ENCODE results near the gene CTNND2. TPM values are rescaled to one million over a fixed set of nuclear protein-coding genes. Genes with fewer than 3 reads are reported as not detected.
"Not testable (repeated sequence)": the region's sequence is repeated elsewhere in the genome, so short reads cannot be mapped to it uniquely, and the experiment has no call there.

Gene CTNND2
- polyA plus RNA-seq, 4 donors = 1.9 to 2.7 (median 2.4) TPM

- no peak for DNase-seq (ENCODE audit: low read depth in 4 of 4, low spot score in 2 of 4)
These were observed 220.6 kb downstream of the CTNND2 start for GRCh38 chr5:11683666-11684065.

GRCh38 chr5:11681796-11682195 lies 222.4 kb downstream of the CTNND2 start:
- DNase-seq (ENCODE audit: low read depth in 4 of 4, low spot score in 2 of 4) = no peak

- DNase-seq (ENCODE audit: low read depth in 4 of 4, low spot score in 2 of 4) = no peak
These were observed 224.6 kb downstream of the CTNND2 start for GRCh38 chr5:11679676-11680075.

- DNase-seq (ENCODE audit: low read depth in 4 of 4, low spot score in 2 of 4) = no peak
These were observed 229.1 kb downstream of the CTNND2 start for GRCh38 chr5:11675184-11675583.

- DNase-seq (ENCODE audit: low read depth in 4 of 4, low spot score in 2 of 4) = no peak
These were observed 231.7 kb downstream of the CTNND2 start for GRCh38 chr5:11672385-11673085.

GRCh38 chr5:11658376-11658775 lies 245.9 kb downstream of the CTNND2 start:
- DNase-seq (ENCODE audit: low read depth in 4 of 4, low spot score in 2 of 4) = no peak

- no peak for DNase-seq (ENCODE audit: low read depth in 4 of 4, low spot score in 2 of 4)
These were observed 247.3 kb downstream of the CTNND2 start for GRCh38 chr5:11656916-11657315.

GRCh38 chr5:11655681-11656080 lies 248.6 kb downstream of the CTNND2 start:
- DNase-seq (ENCODE audit: low read depth in 4 of 4, low spot score in 2 of 4) = no peak

GRCh38 chr5:11650936-11651335 lies 253.3 kb downstream of the CTNND2 start:
- DNase-seq (ENCODE audit: low read depth in 4 of 4, low spot score in 2 of 4) = no peak

- no peak for DNase-seq (ENCODE audit: low read depth in 4 of 4, low spot score in 2 of 4)
These were observed 258.1 kb downstream of the CTNND2 start for GRCh38 chr5:11646141-11646540.

- DNase-seq (ENCODE audit: low read depth in 4 of 4, low spot score in 2 of 4) = no peak
These were observed 261.8 kb downstream of the CTNND2 start for GRCh38 chr5:11642438-11642837.

- no peak for DNase-seq (ENCODE audit: low read depth in 4 of 4, low spot score in 2 of 4)
These were observed 263.9 kb downstream of the CTNND2 start for GRCh38 chr5:11640158-11640873.

- DNase-seq (ENCODE audit: low read depth in 4 of 4, low spot score in 2 of 4) = no peak
These were observed 281.5 kb downstream of the CTNND2 start for GRCh38 chr5:11622785-11623184.

GRCh38 chr5:11620172-11620571 lies 284.1 kb downstream of the CTNND2 start:
- no peak for DNase-seq (ENCODE audit: low read depth in 4 of 4, low spot score in 2 of 4)

GRCh38 chr5:11619339-11620024 lies 284.8 kb downstream of the CTNND2 start:
- DNase-seq (ENCODE audit: low read depth in 4 of 4, low spot score in 2 of 4) = no peak

- DNase-seq (ENCODE audit: low read depth in 4 of 4, low spot score in 2 of 4) = no peak
These were observed 287.2 kb downstream of the CTNND2 start for GRCh38 chr5:11617080-11617479.

- not testable (repeated sequence) for DNase-seq (ENCODE audit: low read depth in 4 of 4, low spot score in 2 of 4)
These were observed 287.6 kb downstream of the CTNND2 start for GRCh38 chr5:11616624-11617023.

- no peak for DNase-seq (ENCODE audit: low read depth in 4 of 4, low spot score in 2 of 4)
These were observed 293.2 kb downstream of the CTNND2 start for GRCh38 chr5:11611011-11611410.

GRCh38 chr5:11609570-11610303 lies 294.5 kb downstream of the CTNND2 start:
- no peak for DNase-seq (ENCODE audit: low read depth in 4 of 4, low spot score in 2 of 4)

- DNase-seq (ENCODE audit: low read depth in 4 of 4, low spot score in 2 of 4) = no peak
These were observed 295.7 kb downstream of the CTNND2 start for GRCh38 chr5:11608530-11608929.

- no peak for DNase-seq (ENCODE audit: low read depth in 4 of 4, low spot score in 2 of 4)
These were observed 296.2 kb downstream of the CTNND2 start for GRCh38 chr5:11607944-11608483.
